HEK293 (cell line): ENCODE measurements around the gene PDE4D.
A peak's percentile ranks its signal among the peaks of the same experiment; 100 is the strongest.

Source experiments
- CTCF ChIA-PET: fragments of 350-600 bp; formaldehyde crosslinking; extraction: SDS; loops from one replicate; lab custom pipeline; 2021; ENCODE audit warnings: antibody characterized with exemption; lab: Yijun Ruan, JAX
- POLR2A ChIA-PET: fragments of 300-600 bp; formaldehyde crosslinking; extraction: SDS; loops from one replicate; lab custom pipeline; 2020; ENCODE audit warnings: antibody characterized with exemption, inconsistent platforms; lab: Yijun Ruan, JAX
- H3K27ac ChIP-seq: fragments of 200-500 bp; sonication (Bioruptor generic); 2 replicates; pipeline ENCODE4 v1.5.1; 2014; ENCODE audit warnings: low read depth, low read length, control low read depth, inconsistent platforms; ENCODE audit errors: extremely low read depth
- H3K36me3 ChIP-seq, 2 experiments: fragments of 200-500 bp in 1 of 2; sonication (Bioruptor generic) in 1 of 2; 1 replicate in 1 of 2; 2 replicates in 1 of 2; pipeline ENCODE4 v1.5.1; 2014 to 2017; ENCODE audit warnings: inconsistent platforms in 2 of 2, low read length in 2 of 2; ENCODE audit not compliant: control insufficient read depth in 2 of 2, insufficient read depth in 1 of 2
- H3K4me1 ChIP-seq: fragments of 200-500 bp; sonication (Bioruptor generic); 2 replicates; pipeline ENCODE4 v1.5.1; 2014; ENCODE audit warnings: mild to moderate bottlenecking, low read length, inconsistent platforms; ENCODE audit not compliant: control insufficient read depth, insufficient read depth
- H3K4me3 ChIP-seq: 2 replicates; pipeline ENCODE4 v1.5.1; 2011; ENCODE audit warnings: low read depth, mild to moderate bottlenecking, control low read depth, low read length, moderate library complexity
- H3K9me3 ChIP-seq: fragments of 200-500 bp; sonication (Bioruptor generic); 2 replicates; pipeline ENCODE4 v1.5.1; 2014; ENCODE audit warnings: low read depth, low read length, inconsistent platforms; ENCODE audit not compliant: control insufficient read depth, insufficient read depth
- KLF9 ChIP-seq: fragments of 450-650 bp; formaldehyde crosslinking; IDR thresholded peaks from 2 replicates; pipeline ENCODE4 v1.5.1; 2016; ENCODE audit warnings: missing biosample characterization, missing genetic modification characterization, low read depth
- MYNN ChIP-seq: fragments of 450-650 bp; formaldehyde crosslinking; IDR thresholded peaks from 2 replicates; pipeline ENCODE4 v1.5.1; 2016; ENCODE audit warnings: missing biosample characterization, missing genetic modification characterization, borderline replicate concordance
- PRDM1 ChIP-seq: fragments of 450-650 bp; formaldehyde crosslinking; IDR thresholded peaks from 2 replicates; pipeline ENCODE4; 2016; ENCODE audit warnings: missing biosample characterization, missing genetic modification characterization
- REPIN1 ChIP-seq: fragments of 450-650 bp; formaldehyde crosslinking; IDR thresholded peaks from 2 replicates; pipeline ENCODE4 v1.5.1; 2017; ENCODE audit warnings: missing biosample characterization, missing genetic modification characterization, low read depth
- TRIM28 ChIP-seq: IDR thresholded peaks from 2 replicates; pipeline ENCODE4 v1.6.1; 2011; ENCODE audit warnings: low read length, control low read depth, borderline replicate concordance
- ZBTB1 ChIP-seq: fragments of 450-650 bp; formaldehyde crosslinking; IDR thresholded peaks from 2 replicates; pipeline ENCODE4 v1.5.1; 2016; ENCODE audit warnings: missing biosample characterization, missing genetic modification characterization
- ZBTB20 ChIP-seq: fragments of 450-650 bp; formaldehyde crosslinking; IDR thresholded peaks from 2 replicates; pipeline ENCODE4 v1.5.1; 2016; ENCODE audit warnings: missing biosample characterization, missing genetic modification characterization
- ZEB2 ChIP-seq: fragments of 450-650 bp; formaldehyde crosslinking; IDR thresholded peaks from 2 replicates; pipeline ENCODE4 v1.5.1; 2016; ENCODE audit warnings: missing biosample characterization, missing genetic modification characterization
- ZIC2 ChIP-seq: fragments of 450-650 bp; formaldehyde crosslinking; IDR thresholded peaks from 2 replicates; pipeline ENCODE4 v1.5.1; 2016; ENCODE audit warnings: missing biosample characterization, missing genetic modification characterization
- ZNF157 ChIP-seq: fragments of 450-650 bp; formaldehyde crosslinking; IDR thresholded peaks from 2 replicates; pipeline ENCODE4 v1.5.1; 2016; ENCODE audit warnings: missing biosample characterization, missing genetic modification characterization
- ZNF19 ChIP-seq: fragments of 450-650 bp; formaldehyde crosslinking; IDR thresholded peaks from 2 replicates; pipeline ENCODE4; 2016; ENCODE audit warnings: missing biosample characterization, missing genetic modification characterization, low read depth
- ZNF350 ChIP-seq: fragments of 450-650 bp; formaldehyde crosslinking; IDR thresholded peaks from 2 replicates; pipeline ENCODE4 v1.5.0; 2017; ENCODE audit warnings: missing biosample characterization, mild to moderate bottlenecking, missing genetic modification characterization
- ZNF433 ChIP-seq: fragments of 450-650 bp; formaldehyde crosslinking; IDR thresholded peaks from 2 replicates; pipeline ENCODE4 v1.5.1; 2016; ENCODE audit warnings: missing biosample characterization, missing genetic modification characterization, low read depth
- ZNF548 ChIP-seq: fragments of 450-650 bp; formaldehyde crosslinking; IDR thresholded peaks from 2 replicates; pipeline ENCODE4 v1.5.1; 2016; ENCODE audit warnings: missing biosample characterization, missing genetic modification characterization
- ZNF747 ChIP-seq: fragments of 450-650 bp; formaldehyde crosslinking; IDR thresholded peaks from 2 replicates; pipeline ENCODE4 v1.5.1; 2016; ENCODE audit warnings: missing biosample characterization, missing genetic modification characterization
- ZNF76 ChIP-seq: fragments of 450-650 bp; formaldehyde crosslinking; IDR thresholded peaks from 2 replicates; pipeline ENCODE4; 2016; ENCODE audit warnings: low read depth, missing biosample characterization, missing genetic modification characterization, borderline replicate concordance
- TF ChIP-seq, protein P1 (sequence below): fragments of 450-650 bp; formaldehyde crosslinking; IDR thresholded peaks from 2 replicates; pipeline ENCODE4 v1.5.1; 2016; ENCODE audit warnings: missing biosample characterization, missing genetic modification characterization
- TF ChIP-seq, protein P2 (sequence below): fragments of 450-650 bp; formaldehyde crosslinking; IDR thresholded peaks from 2 replicates; pipeline ENCODE4 v1.5.1; 2017; ENCODE audit warnings: missing biosample characterization, missing genetic modification characterization

PDE4D gene

DNA sequence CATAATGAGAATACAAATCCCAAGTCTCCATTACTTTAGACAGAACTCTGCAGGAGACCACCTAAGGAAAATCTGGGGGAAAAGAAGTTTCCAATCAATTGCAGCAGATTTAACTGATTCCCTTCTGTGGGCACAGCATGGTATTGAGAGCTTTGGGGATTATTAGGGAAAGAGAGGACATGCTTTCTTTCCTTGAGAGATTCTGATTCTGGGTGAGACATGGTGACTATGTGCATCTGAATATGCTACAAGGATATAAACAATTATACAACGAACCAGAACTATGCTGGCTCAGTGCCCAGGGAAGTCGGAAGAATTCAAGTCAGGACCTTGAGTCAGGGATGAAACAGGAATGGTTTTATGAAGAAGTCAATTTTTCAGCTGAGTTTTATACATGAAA is 183.7 kb downstream of the PDE4D start:
- POLR2A ChIA-PET, result no interaction called here
- TF ChIP-seq TRIM28 (no peak), ZBTB1 (tag by site-specific recombination) (no peak), ZNF433 (tag by site-specific recombination) (no peak), ZNF747 (no peak), ZNF350 (tag by site-specific recombination) (no peak), ZEB2 (tag by site-specific recombination) (no peak), ZNF19 (tag by site-specific recombination) (no peak), ZNF157 (tag by site-specific recombination) (no peak), REPIN1 (tag by site-specific recombination) (no peak), MYNN (tag by site-specific recombination) (no peak)
- TF ChIP-seq, protein P1, sequence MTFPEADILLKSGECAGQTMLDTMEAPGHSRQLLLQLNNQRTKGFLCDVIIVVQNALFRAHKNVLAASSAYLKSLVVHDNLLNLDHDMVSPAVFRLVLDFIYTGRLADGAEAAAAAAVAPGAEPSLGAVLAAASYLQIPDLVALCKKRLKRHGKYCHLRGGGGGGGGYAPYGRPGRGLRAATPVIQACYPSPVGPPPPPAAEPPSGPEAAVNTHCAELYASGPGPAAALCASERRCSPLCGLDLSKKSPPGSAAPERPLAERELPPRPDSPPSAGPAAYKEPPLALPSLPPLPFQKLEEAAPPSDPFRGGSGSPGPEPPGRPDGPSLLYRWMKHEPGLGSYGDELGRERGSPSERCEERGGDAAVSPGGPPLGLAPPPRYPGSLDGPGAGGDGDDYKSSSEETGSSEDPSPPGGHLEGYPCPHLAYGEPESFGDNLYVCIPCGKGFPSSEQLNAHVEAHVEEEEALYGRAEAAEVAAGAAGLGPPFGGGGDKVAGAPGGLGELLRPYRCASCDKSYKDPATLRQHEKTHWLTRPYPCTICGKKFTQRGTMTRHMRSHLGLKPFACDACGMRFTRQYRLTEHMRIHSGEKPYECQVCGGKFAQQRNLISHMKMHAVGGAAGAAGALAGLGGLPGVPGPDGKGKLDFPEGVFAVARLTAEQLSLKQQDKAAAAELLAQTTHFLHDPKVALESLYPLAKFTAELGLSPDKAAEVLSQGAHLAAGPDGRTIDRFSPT (tag by site-specific recombination), result no peak
- no peak overlapping the region for H3K27ac ChIP-seq
- CTCF ChIA-PET, result interaction anchor here (0.6 to 1.3 kb wide), 5 partner anchors 79 to 576 kb away, joined by 3 to 4 read pairs (median 3); no protein-coding TSS in a partner anchor
- H3K4me3 ChIP-seq, result no peak overlapping the region
- no peaks in the 10 kb centered on the region for H3K9me3 ChIP-seq
- H3K36me3 ChIP-seq, result no peaks in the 10 kb centered on the region
- peaks cover 11% of the 10 kb centered on the region; the same call in 1 of the 2 replicates for H3K4me1 ChIP-seq

- H3K4me3 ChIP-seq, result no peak overlapping the region
- TF ChIP-seq ZBTB20 (tag by site-specific recombination) (peak; percentile 18; the same call in 1 of the 2 replicates), PRDM1 (tag by site-specific recombination) (0 out of 2 replicates have a peak, but pooled peaks have one; percentile 17), ZNF76 (tag by site-specific recombination) (no peak), ZNF548 (tag by site-specific recombination) (no peak), ZIC2 (tag by site-specific recombination) (peak; percentile 17; the same call in 1 of the 2 replicates)
- TF ChIP-seq, protein P2, sequence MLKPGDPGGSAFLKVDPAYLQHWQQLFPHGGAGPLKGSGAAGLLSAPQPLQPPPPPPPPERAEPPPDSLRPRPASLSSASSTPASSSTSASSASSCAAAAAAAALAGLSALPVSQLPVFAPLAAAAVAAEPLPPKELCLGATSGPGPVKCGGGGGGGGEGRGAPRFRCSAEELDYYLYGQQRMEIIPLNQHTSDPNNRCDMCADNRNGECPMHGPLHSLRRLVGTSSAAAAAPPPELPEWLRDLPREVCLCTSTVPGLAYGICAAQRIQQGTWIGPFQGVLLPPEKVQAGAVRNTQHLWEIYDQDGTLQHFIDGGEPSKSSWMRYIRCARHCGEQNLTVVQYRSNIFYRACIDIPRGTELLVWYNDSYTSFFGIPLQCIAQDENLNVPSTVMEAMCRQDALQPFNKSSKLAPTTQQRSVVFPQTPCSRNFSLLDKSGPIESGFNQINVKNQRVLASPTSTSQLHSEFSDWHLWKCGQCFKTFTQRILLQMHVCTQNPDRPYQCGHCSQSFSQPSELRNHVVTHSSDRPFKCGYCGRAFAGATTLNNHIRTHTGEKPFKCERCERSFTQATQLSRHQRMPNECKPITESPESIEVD (tag by site-specific recombination), result peak; percentile 76
- H3K4me1 ChIP-seq, result peaks cover 11% of the 10 kb centered on the region; the same call in 1 of the 2 replicates
- ChIA-PET CTCF (interaction anchor here (0.6 to 1.3 kb wide), 7 partner anchors 10 to 576 kb away, joined by 3 to 4 read pairs (median 3); no protein-coding TSS in a partner anchor), POLR2A (no interaction called here)
- H3K36me3 ChIP-seq, result no peaks in the 10 kb centered on the region
- H3K9me3 ChIP-seq, result no peaks in the 10 kb centered on the region
- no peak overlapping the region for H3K27ac ChIP-seq
These were observed 184.1 kb downstream of the PDE4D start for GRCh38 chr5:59709346-59709821.

DNA sequence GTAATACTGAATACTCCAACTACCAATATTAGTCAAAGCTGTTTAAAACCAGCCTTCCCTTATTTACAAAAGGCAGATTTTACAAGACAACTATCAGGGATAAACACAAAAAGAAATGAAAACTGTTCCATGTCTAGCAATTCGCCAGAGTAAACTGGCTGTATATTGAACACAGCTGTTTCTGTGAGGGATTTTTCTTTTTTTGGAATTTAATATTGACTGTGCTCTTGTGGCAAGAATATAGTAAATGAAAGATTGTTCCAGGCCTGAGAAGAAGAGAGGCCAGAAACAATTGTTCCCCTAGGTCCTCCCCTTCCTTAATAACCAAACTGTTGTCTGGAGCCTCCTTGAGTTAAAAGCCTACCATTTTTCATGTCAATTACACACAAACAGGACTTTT is 188.6 kb downstream of the PDE4D start:
- POLR2A ChIA-PET, result no interaction called here

More for the DNA sequence above, 188.6 kb downstream of the PDE4D start:
- CTCF ChIA-PET, result no interaction called here
- Histone ChIP-seq H3K36me3 (no peaks in the 10 kb centered on the region), H3K4me1 (peaks cover 4% of the 10 kb centered on the region; the same call in 1 of the 2 replicates), H3K4me3 (no peak overlapping the region), H3K27ac (no peak overlapping the region), H3K9me3 (no peaks in the 10 kb centered on the region)
- TF ChIP-seq ZNF433 (tag by site-specific recombination) (no peak), KLF9 (no peak), ZIC2 (tag by site-specific recombination) (no peak)
